ENCODE data around the gene ACTA1. TPM values are rescaled to one million over a fixed set of nuclear protein-coding genes. Genes with fewer than 3 reads are reported as not detected.

Gene ACTA1
- total and polyA plus RNA-seq, 10 of the 15 experiments (the other 5 are each of a cell fraction or from before 2014, with no cell fraction given), result 0.05 to 0.35 (median 0.12) TPM; not detected in 7

GRCh38 chr1:229478852-229479251 lies 45.0 kb upstream of the ACTA1 start:
- Histone ChIP-seq H3K36me3 (ENCODE audit: control insufficient read depth in 2 of 2, insufficient read depth in 2 of 2, low read length in 1 of 2) (peaks cover 7 to 13% of the 10 kb centered on the region in 2 experiments), H4K20me1 (ENCODE audit: control insufficient read depth, insufficient read depth) (no peaks in the 10 kb centered on the region), H3K27me3 (replicated peaks in 1 of 2; ENCODE audit: control insufficient read depth in 2 of 2, insufficient read depth in 2 of 2, low read length in 1 of 2) (no peaks in the 10 kb centered on the region), H3K9ac (ENCODE audit: control insufficient read depth, insufficient read depth, low read length) (no peak overlapping the region), H2AFZ (ENCODE audit: control insufficient read depth, low read depth, low read length) (no peak overlapping the region), H3K79me2 (ENCODE audit: control insufficient read depth, insufficient read depth, low read length) (no peaks in the 10 kb centered on the region; the same call in 1 of the 2 replicates), H3K9me3 (replicated peaks; ENCODE audit: control insufficient read depth, insufficient read depth, low read length) (no peaks in the 10 kb centered on the region), H3K27ac (ENCODE audit: control insufficient read depth, insufficient read depth) (0 out of 2 replicates have a peak overlapping the region, but pooled peaks have one; percentile 65), H3K4me2 (ENCODE audit: control insufficient read depth, insufficient read depth) (peak overlapping the region; percentile 26; the same call in 1 of the 2 replicates), H3K4me1 (ENCODE audit: control insufficient read depth, insufficient read depth, low read length) (peaks cover 31% of the 10 kb centered on the region), H3K4me3 (no peak overlapping the region)
- DNase-seq (ENCODE audit: low read depth, low spot score) (peak; percentile 40), FAIRE-seq (peak; percentile 71), ATAC-seq (peak; percentile 83)
- ChIA-PET CTCF (interaction anchor here (7.0 kb wide), 1 partner anchor 221 kb away, joined by 214 read pairs; no protein-coding TSS in a partner anchor), SMC1A (ENCODE audit: uncharacterized antibody, unreplicated experiment) (interaction anchor here (1.5 to 5.4 kb wide), 3 partner anchors 37 to 222 kb away, joined by 4 to 121 read pairs (median 38); no protein-coding TSS in a partner anchor), POLR2A (interaction anchor here (2.1 kb wide), 1 partner anchor 137 kb away, joined by 4 read pairs; the partner anchor contains the start of gene CCSAP), RAD21 (ENCODE audit: unreplicated experiment) (interaction anchor here (0.6 to 6.5 kb wide), 4 partner anchors 37 to 221 kb away, joined by 3 to 77 read pairs (median 10); partner anchors contain the start of gene ABCB10)
- in situ Hi-C loops (cut with MboI), result no loop called here
- intact Hi-C loops (cut with micrococcal nuclease; ENCODE audit: unreplicated experiment), result loop anchor here (2.0 kb wide), 1 partner anchor 38 kb away; no protein-coding TSS in a partner anchor
- BruUV-seq (replicated peaks), result no TSS peak
- 96% methylated on average over 1 of the region's 1 CpG for WGBS (ENCODE audit: insufficient coverage, insufficient replicate concordance, low lambda C conversion rate, missing lambda C conversion rate)
- TF ChIP-seq RB1 (IDR thresholded peaks at IDR 0.05; ENCODE audit: borderline replicate concordance), result no peak
- peak; percentile 80 for TF ChIP-seq SPI1 (IDR thresholded peaks at IDR 0.05; ENCODE audit: borderline replicate concordance, insufficient read depth, low read depth, low read length)
- TF ChIP-seq BACH1 (IDR thresholded peaks at IDR 0.05; ENCODE audit: borderline replicate concordance), result no peak
- TF ChIP-seq MLLT1 (IDR thresholded peaks at IDR 0.05), result no peak
- no peak for TF ChIP-seq MTA2 (IDR thresholded peaks at IDR 0.05; ENCODE audit: low read depth)
- TF ChIP-seq MYB (IDR thresholded peaks at IDR 0.05; ENCODE audit: borderline replicate concordance, low read depth, low read length), result no peak
- TF ChIP-seq HDAC2 (IDR thresholded peaks at IDR 0.05), result no peak
- TF ChIP-seq IKZF1 (conservative IDR thresholded peaks at IDR 0.05), result peak; percentile 26; the same call in 1 of the 2 replicates
- no peak for TF ChIP-seq ZBED1 (IDR thresholded peaks at IDR 0.05; ENCODE audit: borderline replicate concordance)
- peak in 1 of 2 experiments; percentile 69; a peak in 2 of 4 replicates for TF ChIP-seq ETV6 (conservative IDR thresholded peaks at IDR 0.05 in 1 of 2, IDR thresholded peaks at IDR 0.05 in 1 of 2; ENCODE audit: borderline replicate concordance in 1 of 2, low read depth in 1 of 2)
- TF ChIP-seq ZNF274 (IDR thresholded peaks at IDR 0.05; ENCODE audit: insufficient read depth, insufficient read length), result no peak
- no peak for TF ChIP-seq PRDM15 (CRISPR knock-in tag; IDR thresholded peaks at IDR 0.05)
- no peak for TF ChIP-seq NFYB (IDR thresholded peaks at IDR 0.05; ENCODE audit: insufficient read depth, low read depth, low read length)
- peak; percentile 57 to 60 for TF ChIP-seq IKZF2 (IDR thresholded peaks at IDR 0.05)
- TF ChIP-seq IRF3 (IDR thresholded peaks at IDR 0.05), result no peak
- no peak for TF ChIP-seq MTA3 (IDR thresholded peaks at IDR 0.05; ENCODE audit: borderline replicate concordance, low read length)
- TF ChIP-seq RCOR1 (conservative IDR thresholded peaks at IDR 0.05; ENCODE audit: low read depth, low read length), result 0 out of 2 replicates have a peak, but pooled peaks have one; percentile 56
- TF ChIP-seq TAF1 (IDR thresholded peaks at IDR 0.05; ENCODE audit: borderline replicate concordance, low read depth, low read length), result no peak

Measured in GM12878 (cell line).